ENCODE measurements around the gene ZXDA. TPM values are rescaled to one million over a fixed set of nuclear protein-coding genes. Genes with fewer than 3 reads are reported as not detected.
"Not testable (repeated sequence)": the region's sequence is repeated elsewhere in the genome, so short reads cannot be mapped to it uniquely, and the experiment has no call there.

The ZXDA gene
- total and polyA plus RNA-seq, 10 donors = 0.76 to 13.0 (median 8.1) TPM

DNA sequence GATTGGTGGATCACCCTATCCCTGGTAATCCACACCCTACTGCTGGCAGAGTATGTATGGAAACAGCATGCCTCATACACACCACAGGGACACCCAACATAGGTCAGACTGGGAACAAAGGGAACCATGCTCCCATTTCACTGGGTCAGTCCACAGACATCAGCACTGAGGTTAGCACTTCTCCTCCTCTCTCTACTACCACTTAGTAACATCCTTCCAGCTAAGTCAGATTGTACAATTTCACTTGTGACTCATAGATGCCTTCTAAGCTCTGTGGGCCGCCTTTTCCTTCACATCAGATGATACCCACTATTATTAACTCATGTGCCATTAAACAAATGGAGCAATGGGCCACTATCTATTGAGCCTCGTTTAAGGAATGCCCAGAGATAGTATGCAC is 15.5 kb upstream of the ZXDA start:
- TF ChIP-seq POLR2A (IDR thresholded peaks at IDR 0.05) (no peak), POLR2AphosphoS5 (IDR thresholded peaks at IDR 0.05) (no peak)
- TF ChIP-seq, protein P1, sequence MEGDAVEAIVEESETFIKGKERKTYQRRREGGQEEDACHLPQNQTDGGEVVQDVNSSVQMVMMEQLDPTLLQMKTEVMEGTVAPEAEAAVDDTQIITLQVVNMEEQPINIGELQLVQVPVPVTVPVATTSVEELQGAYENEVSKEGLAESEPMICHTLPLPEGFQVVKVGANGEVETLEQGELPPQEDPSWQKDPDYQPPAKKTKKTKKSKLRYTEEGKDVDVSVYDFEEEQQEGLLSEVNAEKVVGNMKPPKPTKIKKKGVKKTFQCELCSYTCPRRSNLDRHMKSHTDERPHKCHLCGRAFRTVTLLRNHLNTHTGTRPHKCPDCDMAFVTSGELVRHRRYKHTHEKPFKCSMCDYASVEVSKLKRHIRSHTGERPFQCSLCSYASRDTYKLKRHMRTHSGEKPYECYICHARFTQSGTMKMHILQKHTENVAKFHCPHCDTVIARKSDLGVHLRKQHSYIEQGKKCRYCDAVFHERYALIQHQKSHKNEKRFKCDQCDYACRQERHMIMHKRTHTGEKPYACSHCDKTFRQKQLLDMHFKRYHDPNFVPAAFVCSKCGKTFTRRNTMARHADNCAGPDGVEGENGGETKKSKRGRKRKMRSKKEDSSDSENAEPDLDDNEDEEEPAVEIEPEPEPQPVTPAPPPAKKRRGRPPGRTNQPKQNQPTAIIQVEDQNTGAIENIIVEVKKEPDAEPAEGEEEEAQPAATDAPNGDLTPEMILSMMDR (IDR thresholded peaks at IDR 0.05 in 8 of 11, conservative IDR thresholded peaks at IDR 0.05 in 3 of 11) = no peak
- H3K27me3 ChIP-seq (replicated peaks in 1 of 7) = no peaks in the 10 kb centered on the region
- WGBS, 5 donors = 55 to 87% (median 77%) methylated on average over 2 of the region's 2 CpGs
- intact Hi-C loops (cut with DNase I; ENCODE audit: low total_unique reads) = no loop called here
- H3K4me1 ChIP-seq = no peaks in the 10 kb centered on the region
- no peak overlapping the region for H3K27ac ChIP-seq
- H3K36me3 ChIP-seq = no peaks in the 10 kb centered on the region
- H3K4me3 ChIP-seq = no peak overlapping the region
- DNase-seq = no peak
- H3K9me3 ChIP-seq = no peaks in the 10 kb centered on the region

DNA sequence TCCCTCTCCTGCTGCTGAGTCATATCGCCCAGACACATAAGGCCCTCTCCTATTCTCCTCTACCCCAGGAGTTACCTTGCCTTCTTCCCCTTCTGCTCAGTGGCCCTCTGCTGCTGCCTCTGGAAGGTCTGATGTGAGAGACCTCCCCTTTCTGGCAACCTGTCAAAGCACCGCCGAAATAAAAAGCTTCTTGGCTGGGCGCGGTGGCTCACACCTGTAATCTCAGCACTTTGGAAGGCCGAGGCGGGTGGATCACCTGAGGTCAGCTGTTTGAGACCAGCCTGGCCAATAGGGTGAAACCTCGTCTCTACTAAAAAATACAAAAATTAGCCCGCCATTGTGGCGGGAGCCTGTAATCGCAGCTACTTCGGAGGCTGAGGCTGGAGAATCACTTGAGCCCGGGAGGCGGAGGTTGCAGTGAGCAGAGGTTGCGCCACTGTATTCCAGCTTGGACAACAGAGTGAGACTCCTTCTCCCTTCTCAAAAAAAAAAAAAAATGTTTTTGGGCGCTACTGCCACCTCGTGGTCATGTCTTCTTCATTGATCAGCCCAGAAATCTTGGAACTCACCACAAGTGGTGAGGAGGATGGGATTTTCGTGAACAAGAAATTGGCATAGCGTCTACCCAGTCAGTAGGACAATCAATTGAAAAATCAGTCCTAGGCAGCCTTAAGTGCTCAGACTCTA is 8.6 kb upstream of the ZXDA start:
- DNase-seq = no peak
- intact Hi-C loops (cut with DNase I; ENCODE audit: low total_unique reads) = loop anchor here (5.0 to 10.0 kb wide), 2 partner anchors 97 to 804 kb away; no protein-coding TSS in a partner anchor
- Histone ChIP-seq H3K27me3 (replicated peaks in 1 of 7) (peaks cover 0 to 6% (median 0%) of the 10 kb centered on the region in 7 donors), H3K4me1 (no peaks in the 10 kb centered on the region), H3K27ac (no peak overlapping the region), H3K36me3 (no peaks in the 10 kb centered on the region), H3K4me3 (no peak overlapping the region), H3K9me3 (no peaks in the 10 kb centered on the region)
- TF ChIP-seq POLR2A (IDR thresholded peaks at IDR 0.05) = no peak
- no peak for TF ChIP-seq POLR2AphosphoS5 (IDR thresholded peaks at IDR 0.05)
- TF ChIP-seq, protein P1 (IDR thresholded peaks at IDR 0.05 in 8 of 11, conservative IDR thresholded peaks at IDR 0.05 in 3 of 11) = peak in 8 of 11 experiments; percentile 17 to 61 (median 50)
- WGBS, 5 donors = 43 to 60% (median 47%) methylated on average over 12 to 19 of the region's 19 CpGs

DNA sequence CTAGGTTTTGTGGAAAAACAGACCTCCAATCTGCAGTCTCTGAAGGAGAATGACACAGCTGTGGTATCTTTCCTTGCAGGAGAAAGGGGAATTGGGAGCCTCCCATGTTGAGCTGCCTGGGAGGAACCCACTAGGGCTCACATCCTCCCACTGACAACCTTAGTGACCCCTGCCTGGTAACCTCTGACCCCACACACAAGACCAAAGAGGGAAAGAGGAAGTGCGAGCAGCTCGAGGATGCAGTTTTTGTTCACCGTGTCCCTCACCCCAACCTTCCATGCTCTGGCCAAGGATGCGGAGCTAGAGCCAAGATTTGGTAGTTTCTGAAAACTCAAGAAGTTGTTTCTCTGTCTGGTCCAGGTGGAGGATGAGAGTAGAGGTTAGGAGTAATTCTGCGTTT is 5.4 kb upstream of the ZXDA start:
- Histone ChIP-seq H3K36me3 (no peaks in the 10 kb centered on the region), H3K27me3 (replicated peaks in 1 of 7) (peaks cover 0 to 6% (median 0%) of the 10 kb centered on the region in 7 donors), H3K4me1 (peaks cover 0 to 7% (median 4%) of the 10 kb centered on the region in 6 donors), H3K27ac (no peak overlapping the region), H3K9me3 (no peaks in the 10 kb centered on the region), H3K4me3 (no peak overlapping the region)
- no peak for TF ChIP-seq POLR2A (IDR thresholded peaks at IDR 0.05)
- TF ChIP-seq, protein P1 (IDR thresholded peaks at IDR 0.05 in 8 of 11, conservative IDR thresholded peaks at IDR 0.05 in 3 of 11) = no peak
- TF ChIP-seq POLR2AphosphoS5 (IDR thresholded peaks at IDR 0.05) = no peak
- no peak for DNase-seq
- intact Hi-C loops (cut with DNase I; ENCODE audit: low total_unique reads) = loop anchor here (5.0 to 10.0 kb wide), 2 partner anchors 93 to 801 kb away; no protein-coding TSS in a partner anchor
- 53 to 68% (median 59%) methylated on average over 4 to 5 of the region's 5 CpGs; no CpG with 5 or more reads in 1 of the 5 donors for WGBS, 5 donors

DNA sequence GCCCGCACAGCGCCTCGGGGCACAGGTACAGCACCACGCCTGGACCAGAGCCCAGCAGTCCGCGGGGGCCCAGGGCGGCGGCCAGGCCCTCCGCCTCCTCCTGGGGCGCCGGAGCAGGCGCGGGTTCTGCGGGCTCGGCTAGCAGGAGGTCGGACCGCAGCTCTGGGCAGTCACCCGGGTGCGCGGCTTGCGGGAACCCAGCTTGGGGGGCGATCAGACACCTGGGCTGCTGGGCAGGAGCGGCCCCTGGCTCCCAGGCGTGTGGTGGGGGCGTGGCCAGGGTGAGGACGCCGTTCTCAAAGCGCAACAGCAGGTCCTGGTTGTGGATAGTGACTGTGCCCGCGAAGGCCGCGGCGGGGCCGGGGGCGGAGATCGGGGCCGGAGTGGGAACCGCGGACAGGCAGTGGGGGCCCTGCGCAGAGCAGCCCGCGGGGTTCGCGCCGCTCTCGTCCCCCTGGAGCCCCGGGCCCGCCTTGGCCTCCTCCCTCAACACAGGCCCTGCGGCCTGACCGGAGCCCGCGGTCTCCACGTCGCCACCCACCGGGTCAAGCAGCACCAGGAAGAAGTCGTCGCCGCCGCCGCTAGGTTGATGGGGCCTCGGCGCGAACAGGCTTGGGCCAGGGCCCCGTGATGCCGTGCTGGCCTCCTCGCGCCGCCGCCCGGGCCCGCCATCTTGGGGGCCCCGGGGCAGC is 517 bp downstream of the ZXDA start:
- peaks cover 6 to 48% (median 30%) of the 10 kb centered on the region in 6 donors for H3K4me1 ChIP-seq
- WGBS, 5 donors = 4 to 43% (median 12%) methylated on average over 25 to 50 of the region's 72 CpGs; no CpG with 5 or more reads in 2 of the 5 donors
- intact Hi-C loops (cut with DNase I; ENCODE audit: low total_unique reads) = loop anchor here (10.0 kb wide), 1 partner anchor 795 kb away; no protein-coding TSS in a partner anchor
- not testable (repeated sequence) for H3K27me3 ChIP-seq (replicated peaks in 1 of 7); H3K9me3 ChIP-seq; H3K36me3 ChIP-seq
- peak in 2 of 3 donors; percentile 37 to 51 for TF ChIP-seq POLR2AphosphoS5 (IDR thresholded peaks at IDR 0.05)
- H3K27ac ChIP-seq = peak overlapping the region; percentile 84 to 92 (median 90)
- peak overlapping the region; percentile 20 to 67 (median 36) for H3K4me3 ChIP-seq
- DNase-seq = peak; percentile 84

DNA sequence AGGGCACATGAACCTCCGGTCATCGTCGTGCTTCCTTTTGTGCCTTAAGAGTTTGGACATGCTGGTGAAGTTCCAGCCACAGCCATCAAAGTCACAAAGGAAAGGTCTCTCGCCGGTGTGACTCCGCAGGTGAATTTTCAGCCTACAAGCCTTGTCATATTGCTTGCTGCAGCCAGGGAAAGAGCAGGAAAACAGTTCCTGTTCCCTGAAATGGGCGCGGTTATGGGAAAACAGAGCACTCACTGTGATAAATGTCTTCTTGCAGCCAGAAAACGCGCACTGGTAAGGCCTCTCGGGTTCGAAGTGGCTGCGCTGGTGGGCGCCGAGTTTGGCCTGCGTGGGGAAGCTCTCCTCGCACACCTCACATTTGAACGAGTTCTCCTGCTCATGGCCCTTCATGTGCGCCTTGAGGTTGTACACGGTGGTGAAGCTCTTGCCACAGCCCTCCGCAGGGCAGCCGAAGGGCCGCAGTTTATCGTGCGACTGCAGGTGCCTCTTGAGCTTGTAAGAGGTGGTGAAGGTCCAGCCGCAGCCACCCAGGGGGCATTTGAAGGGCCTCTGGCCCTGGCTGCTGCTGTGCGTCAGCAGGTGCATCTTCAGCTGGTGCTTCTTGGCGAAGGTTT is 1.2 kb downstream of the ZXDA start:
- intact Hi-C loops (cut with DNase I; ENCODE audit: low total_unique reads); H3K36me3 ChIP-seq; H3K9me3 ChIP-seq; H3K27me3 ChIP-seq (replicated peaks in 1 of 7): not testable (repeated sequence)
- WGBS, 5 donors = 74 to 95% (median 76%) methylated on average over 13 to 28 of the region's 28 CpGs
- H3K4me3 ChIP-seq = peak overlapping the region; percentile 13 to 67 (median 36)
- H3K4me1 ChIP-seq = peaks cover 6 to 48% (median 32%) of the 10 kb centered on the region in 6 donors
- peak; percentile 79 for DNase-seq
- H3K27ac ChIP-seq = peak overlapping the region; percentile 84 to 92 (median 90)

Measured in spleen (tissue), 11 donors.